Right ventricle myocardium superior (tissue), 1 donor: ENCODE results near the gene SP8. TPM values are rescaled to one million over a fixed set of nuclear protein-coding genes. Genes with fewer than 3 reads are reported as not detected.

Experiments used
- ATAC-seq: fragments of 200-7000 bp; cut with Tn5 transposase; one replicate; pipeline ENCODE4 v1.9.1; 2020; ENCODE audit warnings: mild to moderate bottlenecking; ENCODE audit not compliant: poor library complexity
- DNase-seq: peaks from one replicate; pipeline ENCODE4 v3.0.0-alpha.2; 2020
- intact Hi-C: fragments of 100-400 bp; cut with DNase I; formaldehyde crosslinking; loops from one replicate; pipeline ENCODE4 v1.11.2; 2022
- total RNA-seq: library from RNA; stranded (reverse); fragmentation: NEBNext Ultra II Directional; extraction: Animal tissue kit (Norgen Biotek cat#: 25700); gene quantifications from one replicate; pipeline ENCODE4 v1.2.1, GENCODE V29; 2021
- donor health status: DM: no; HTN: yes; CAD: no; lungs with severe emphysema.

Gene SP8
- total RNA-seq, 1 donor from 2014 or later, result not detected

DNA sequence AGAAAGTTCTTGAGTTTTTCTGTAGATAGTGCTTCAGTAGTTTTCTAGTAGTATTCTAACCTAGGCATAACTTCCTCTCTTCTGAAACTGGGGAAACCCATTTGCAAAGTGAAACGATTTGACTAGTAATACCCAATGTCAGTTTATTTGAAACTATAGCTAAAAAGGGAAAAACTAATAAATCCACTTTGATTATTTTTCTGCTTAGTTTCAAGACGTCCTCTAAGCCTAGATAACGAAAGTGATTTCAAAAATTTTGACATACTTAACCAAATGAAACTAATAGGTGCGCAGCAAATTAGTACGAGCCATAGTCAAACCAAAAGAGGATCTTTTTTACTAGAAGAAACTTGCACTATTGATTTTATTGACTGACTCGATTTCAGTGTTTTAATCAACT is 9.8 kb upstream of the SP8 start:
- DNase-seq (no peak), ATAC-seq (no peak)
- intact Hi-C loops, result no loop called here

- ATAC-seq (no peak), DNase-seq (no peak)
- intact Hi-C loops, result no loop called here
Measured at GRCh38 chr7:20795881-20796280, 9.2 kb upstream of the SP8 start.

GRCh38 chr7:20795361-20795760 is 8.7 kb upstream of the SP8 start:
- no peak for DNase-seq
- no peak for ATAC-seq
- intact Hi-C loops, result no loop called here

DNA sequence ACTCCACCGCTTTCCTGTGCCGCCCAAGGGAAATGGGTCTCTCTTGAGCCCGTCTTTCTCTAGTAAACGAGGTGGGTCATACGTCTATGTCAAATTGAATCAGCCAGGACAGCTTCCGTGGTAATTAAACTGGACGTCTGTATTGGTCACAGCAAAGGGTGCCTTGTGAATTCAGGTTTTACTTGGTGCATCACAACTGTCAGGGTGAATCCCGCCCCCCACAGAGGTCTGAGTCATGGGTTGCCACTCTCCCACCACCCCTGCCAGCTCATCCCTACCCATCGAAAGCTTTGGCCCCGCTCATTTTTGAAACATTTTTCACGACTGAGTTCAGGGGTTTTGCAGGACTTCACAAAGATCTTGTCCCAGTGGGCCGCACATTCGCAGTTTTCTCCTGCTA is 8.0 kb upstream of the SP8 start:
- no peak for ATAC-seq
- intact Hi-C loops, result no loop called here

GRCh38 chr7:20793694-20794394 is 7.2 kb upstream of the SP8 start:
- ATAC-seq (no peak), DNase-seq (no peak)
- intact Hi-C loops, result no loop called here

More for the DNA sequence above, 8.0 kb upstream of the SP8 start:
- DNase-seq, result no peak

- intact Hi-C loops, result no loop called here
- no peak for ATAC-seq
- DNase-seq, result no peak
Measured at GRCh38 chr7:20793248-20793647, 6.6 kb upstream of the SP8 start.

- intact Hi-C loops, result no loop called here
- DNase-seq, result no peak
- ATAC-seq, result no peak
Measured at GRCh38 chr7:20791538-20792434, 5.1 kb upstream of the SP8 start.

- DNase-seq, result no peak
- no peak for ATAC-seq
- intact Hi-C loops, result no loop called here
Measured at GRCh38 chr7:20790375-20790774, 3.7 kb upstream of the SP8 start.

GRCh38 chr7:20788420-20788990 is 1.8 kb upstream of the SP8 start:
- no peak for ATAC-seq
- intact Hi-C loops, result no loop called here
- no peak for DNase-seq

- ATAC-seq (no peak), DNase-seq (no peak)
- intact Hi-C loops, result no loop called here
Measured at GRCh38 chr7:20787660-20788419, 1.2 kb upstream of the SP8 start.

DNA sequence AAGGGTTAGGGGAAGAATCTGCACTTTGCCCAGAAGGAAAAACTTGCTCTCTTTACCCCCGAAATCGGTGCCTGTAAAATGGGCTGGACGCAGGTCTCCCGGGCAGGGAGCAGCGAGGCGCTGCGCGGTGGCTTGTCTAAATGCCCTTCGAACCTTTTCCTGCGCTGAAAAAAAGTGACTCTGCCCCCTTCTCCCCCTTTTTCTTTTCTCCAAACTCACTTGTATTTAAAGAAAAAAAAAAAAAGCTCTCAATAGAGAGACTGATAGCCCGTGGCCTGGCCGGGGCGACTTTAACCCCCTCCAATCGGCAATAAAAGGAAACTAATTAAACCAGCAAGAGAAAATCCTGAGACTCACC is 286 bp downstream of the SP8 start:
- ATAC-seq (no peak), DNase-seq (no peak)
- intact Hi-C loops, result no loop called here

GRCh38 chr7:20786049-20786412 is 655 bp downstream of the SP8 start:
- ATAC-seq, result no peak
- DNase-seq, result no peak
- intact Hi-C loops, result no loop called here

DNA sequence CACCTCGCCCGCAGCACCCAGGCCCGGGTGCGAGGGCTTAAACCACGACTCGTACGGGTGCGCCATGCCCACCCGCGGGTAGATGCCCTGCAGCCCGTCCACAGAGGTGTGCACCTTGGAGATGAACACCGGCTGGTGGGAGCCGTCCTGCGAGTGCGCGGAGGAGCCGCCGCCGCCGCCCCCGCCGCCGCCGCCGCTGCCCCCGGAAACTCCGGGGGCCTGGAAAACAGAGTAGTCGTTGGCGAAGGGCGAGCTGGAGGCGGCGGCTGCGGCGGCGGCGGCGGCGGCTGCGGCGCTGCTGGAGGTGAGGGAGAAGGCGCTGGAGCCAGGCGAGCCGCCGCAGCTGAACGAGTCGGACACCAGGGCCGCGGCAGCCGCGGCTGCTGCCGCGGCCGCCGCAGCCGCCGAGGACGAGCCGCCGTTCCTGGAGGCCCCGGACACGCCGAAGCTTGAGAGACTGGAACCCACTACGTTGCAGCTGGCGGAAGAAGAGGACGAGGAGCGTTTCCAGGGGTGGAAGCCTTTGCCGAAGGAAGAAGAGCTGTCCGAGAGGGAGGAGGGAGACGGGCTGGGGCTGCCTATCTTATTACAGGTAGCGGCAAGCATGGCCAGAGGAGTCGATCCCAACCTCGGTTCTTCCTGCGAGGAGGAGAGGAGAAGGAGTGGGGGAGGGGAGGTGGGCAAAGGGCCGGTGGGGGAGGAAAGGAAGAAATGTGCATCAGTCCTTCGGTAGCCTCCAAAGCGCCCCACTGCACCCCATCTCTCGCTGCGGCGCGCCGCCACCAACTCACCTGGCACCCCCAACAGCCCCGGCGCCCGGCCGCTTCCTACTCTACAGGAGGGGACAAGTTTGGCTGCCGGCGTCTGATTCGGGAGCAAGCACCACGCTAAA is 1.3 kb downstream of the SP8 start:
- intact Hi-C loops, result no loop called here
- ATAC-seq, result no peak
- no peak for DNase-seq

GRCh38 chr7:20784388-20785156 is 2.1 kb downstream of the SP8 start:
- intact Hi-C loops, result no loop called here
- DNase-seq (no peak), ATAC-seq (no peak)

GRCh38 chr7:20783700-20784387 is 2.8 kb downstream of the SP8 start:
- intact Hi-C loops, result no loop called here
- DNase-seq (no peak), ATAC-seq (peak; percentile 53)

GRCh38 chr7:20783125-20783699 is 3.5 kb downstream of the SP8 start:
- ATAC-seq, result no peak
- no peak for DNase-seq
- intact Hi-C loops, result no loop called here

GRCh38 chr7:20779041-20779440 is 7.6 kb downstream of the SP8 start:
- DNase-seq, result no peak
- intact Hi-C loops, result no loop called here
- no peak for ATAC-seq
